Endometrial microvascular endothelial cells (primary cell): ENCODE results near the gene FCN3. TPM values are rescaled to one million over a fixed set of nuclear protein-coding genes. Genes with fewer than 3 reads are reported as not detected.

Experiments used
- in situ Hi-C: cut with HindIII; loops from 2 replicates; pipeline ENCODE4 v1.10.0; 2017; ENCODE audit warnings: low sequenced_read_pairs, low pct_unique_long_range_greater_than_20kb; ENCODE audit errors: inconsistent ontology term
- total RNA-seq: library from RNA; depleted of rRNA; stranded (reverse); fragments of >200 nt; gene quantifications from one replicate; pipeline ENCODE4 v1.2.3, GENCODE V29; 2015; ENCODE audit errors: inconsistent ontology term

Gene FCN3
- total RNA-seq, 1 donor from 2014 or later = 1.9 TPM

DNA sequence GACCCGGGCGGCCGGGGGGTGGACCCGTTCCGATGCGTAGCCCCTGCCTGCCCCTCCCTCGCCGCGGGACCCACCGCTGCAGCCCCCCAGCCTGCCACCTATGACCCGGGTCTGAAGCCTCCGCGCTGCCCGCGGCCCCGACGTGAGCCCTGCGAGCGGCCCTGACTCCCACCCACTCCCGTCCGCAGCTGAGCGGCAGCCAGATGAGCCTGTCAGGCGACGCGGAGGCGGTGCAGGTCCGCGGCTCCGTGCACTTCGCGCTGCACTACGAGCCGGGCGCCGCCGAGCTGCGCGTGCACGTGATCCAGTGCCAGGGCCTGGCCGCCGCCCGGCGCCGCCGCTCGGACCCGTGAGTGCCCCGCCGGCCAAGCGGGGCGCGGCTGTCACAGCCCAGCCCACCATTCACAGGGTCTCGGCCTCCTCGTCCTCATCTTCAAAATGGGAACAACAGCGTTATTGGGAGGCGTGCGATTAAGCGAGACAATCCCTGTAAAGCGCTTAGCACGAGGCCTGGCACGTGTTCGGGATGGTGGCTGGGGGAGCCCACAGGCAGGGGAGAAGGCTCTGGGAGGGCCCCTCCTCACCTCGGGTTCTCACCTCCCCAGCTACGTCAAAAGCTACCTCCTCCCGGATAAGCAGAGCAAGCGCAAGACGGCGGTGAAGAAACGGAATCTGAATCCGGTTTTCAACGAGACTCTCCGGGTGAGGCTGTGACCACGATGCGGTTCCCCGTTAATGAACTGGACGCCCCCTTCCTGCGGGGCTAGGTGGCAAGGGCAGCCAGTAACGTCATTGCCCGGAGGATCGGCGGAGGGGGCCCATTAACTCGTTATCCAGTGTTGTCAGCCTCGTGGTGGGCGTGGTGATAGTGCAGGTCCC lies 24.6 kb downstream of the FCN3 start:
- in situ Hi-C loops = no loop called here

- in situ Hi-C loops = no loop called here
Measured at GRCh38 chr1:27348861-27349783, 25.5 kb downstream of the FCN3 start.

GRCh38 chr1:27346991-27347624 lies 27.5 kb downstream of the FCN3 start:
- in situ Hi-C loops = no loop called here

DNA sequence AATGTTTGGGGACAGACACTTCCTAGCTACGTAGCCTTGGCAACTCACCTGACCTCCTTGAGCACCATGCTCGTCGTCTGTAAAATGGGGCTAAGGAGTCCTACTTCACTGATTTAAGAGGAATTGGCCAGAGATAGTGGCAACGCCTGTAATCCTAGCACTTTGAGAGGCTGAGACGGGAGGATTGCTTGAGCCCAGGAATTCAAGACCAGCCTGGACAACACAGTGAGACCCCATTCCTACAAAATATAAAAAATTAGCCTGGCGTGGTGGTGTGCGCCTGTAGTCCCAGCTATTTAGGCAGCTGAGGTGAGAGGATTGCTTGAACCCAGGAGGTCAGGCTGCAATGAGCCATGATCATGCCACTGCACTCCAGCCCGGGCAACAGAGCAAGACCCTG lies 28.3 kb downstream of the FCN3 start:
- in situ Hi-C loops = no loop called here

DNA sequence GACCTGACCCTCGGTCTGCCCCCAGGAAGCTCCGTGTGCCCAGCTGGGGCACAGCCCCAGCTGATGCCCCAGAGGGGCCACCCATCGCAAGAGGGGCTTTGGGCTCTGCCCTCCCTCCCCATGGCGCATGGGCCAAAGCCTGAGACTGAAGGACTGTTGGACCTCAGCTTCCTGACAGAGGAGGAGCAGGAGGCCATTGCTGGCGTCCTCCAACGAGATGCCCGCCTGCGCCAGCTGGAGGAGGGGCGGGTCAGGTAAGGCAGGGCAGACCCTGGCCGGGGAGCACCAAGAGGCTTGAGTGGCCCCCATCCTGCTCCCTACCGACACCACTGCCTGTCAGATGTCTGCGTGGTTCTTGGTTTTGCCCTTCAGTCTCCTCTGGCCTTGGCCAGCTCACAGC lies 29.4 kb downstream of the FCN3 start:
- in situ Hi-C loops = no loop called here

- in situ Hi-C loops = no loop called here
Measured at GRCh38 chr1:27343639-27344025, 31.0 kb downstream of the FCN3 start.

GRCh38 chr1:27342778-27343638 lies 31.6 kb downstream of the FCN3 start:
- in situ Hi-C loops = no loop called here

GRCh38 chr1:27342391-27342777 lies 32.2 kb downstream of the FCN3 start:
- in situ Hi-C loops = no loop called here

GRCh38 chr1:27341525-27342252 lies 32.9 kb downstream of the FCN3 start, which contains the start of gene SYTL1:
Gene SYTL1, plus strand, starts transcription at chr1:27342022. Its CDS starts 3,313 bp downstream, at chr1:27345335.
- in situ Hi-C loops = no loop called here

DNA sequence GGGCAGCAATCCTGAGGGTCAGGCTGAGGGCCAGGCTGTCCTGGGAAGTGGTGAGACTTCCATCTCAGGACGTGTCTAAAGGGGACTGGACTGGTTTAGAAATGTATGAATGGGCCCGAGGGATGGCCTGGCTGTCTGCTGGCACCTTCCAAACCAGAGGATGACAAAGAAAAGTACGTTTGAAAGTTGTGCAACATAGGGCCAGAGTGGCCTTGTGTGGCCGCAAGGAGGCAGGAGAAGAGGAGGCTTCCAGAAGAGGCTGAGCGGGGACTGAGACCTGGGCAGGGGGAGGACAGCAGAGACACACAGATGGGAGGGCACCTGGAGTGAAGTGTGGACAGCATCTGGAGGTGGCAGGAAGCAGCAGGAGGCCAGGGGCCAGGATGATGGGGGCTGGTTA lies 35.4 kb downstream of the FCN3 start:
- in situ Hi-C loops = no loop called here

DNA sequence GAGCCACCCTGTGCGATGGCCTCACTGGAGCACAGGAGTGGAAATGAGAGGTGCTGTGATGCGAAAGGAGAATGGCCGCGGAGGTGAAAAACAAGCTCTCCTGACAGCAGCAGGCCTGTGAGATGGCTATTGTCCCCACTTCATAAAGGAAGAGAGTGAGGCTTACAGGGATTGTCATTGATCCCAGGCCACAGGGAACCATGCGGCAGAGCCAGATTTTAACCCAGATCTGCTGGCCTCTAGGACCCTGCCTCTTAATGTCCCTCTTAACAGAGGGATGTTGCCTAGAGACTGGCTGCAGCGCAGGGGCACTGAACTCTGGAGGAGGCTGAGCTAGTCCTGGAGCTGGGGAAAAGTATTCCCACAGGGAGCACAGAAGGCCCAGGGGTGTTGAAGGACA lies 35.9 kb downstream of the FCN3 start:
- in situ Hi-C loops = no loop called here

DNA sequence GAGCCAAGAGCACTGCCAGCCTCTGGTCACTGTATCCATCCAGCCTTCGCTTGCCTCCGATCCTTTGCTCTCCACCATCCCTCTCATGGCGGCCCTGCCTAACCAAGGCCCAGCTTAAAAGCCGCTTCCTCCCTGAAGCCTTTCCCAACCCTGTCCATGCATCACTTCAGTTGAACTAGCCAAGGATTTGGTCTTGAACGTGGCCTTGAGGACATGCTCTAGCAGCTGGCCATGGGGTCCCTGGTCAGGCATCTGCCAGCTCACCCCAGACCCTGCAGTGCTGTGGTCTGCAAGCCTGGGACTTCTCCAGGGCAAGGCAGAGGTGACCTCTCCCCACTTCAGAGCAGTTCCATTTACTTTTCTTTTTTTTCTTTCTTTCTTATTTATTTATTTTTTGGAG lies 37.9 kb downstream of the FCN3 start:
- in situ Hi-C loops = no loop called here

DNA sequence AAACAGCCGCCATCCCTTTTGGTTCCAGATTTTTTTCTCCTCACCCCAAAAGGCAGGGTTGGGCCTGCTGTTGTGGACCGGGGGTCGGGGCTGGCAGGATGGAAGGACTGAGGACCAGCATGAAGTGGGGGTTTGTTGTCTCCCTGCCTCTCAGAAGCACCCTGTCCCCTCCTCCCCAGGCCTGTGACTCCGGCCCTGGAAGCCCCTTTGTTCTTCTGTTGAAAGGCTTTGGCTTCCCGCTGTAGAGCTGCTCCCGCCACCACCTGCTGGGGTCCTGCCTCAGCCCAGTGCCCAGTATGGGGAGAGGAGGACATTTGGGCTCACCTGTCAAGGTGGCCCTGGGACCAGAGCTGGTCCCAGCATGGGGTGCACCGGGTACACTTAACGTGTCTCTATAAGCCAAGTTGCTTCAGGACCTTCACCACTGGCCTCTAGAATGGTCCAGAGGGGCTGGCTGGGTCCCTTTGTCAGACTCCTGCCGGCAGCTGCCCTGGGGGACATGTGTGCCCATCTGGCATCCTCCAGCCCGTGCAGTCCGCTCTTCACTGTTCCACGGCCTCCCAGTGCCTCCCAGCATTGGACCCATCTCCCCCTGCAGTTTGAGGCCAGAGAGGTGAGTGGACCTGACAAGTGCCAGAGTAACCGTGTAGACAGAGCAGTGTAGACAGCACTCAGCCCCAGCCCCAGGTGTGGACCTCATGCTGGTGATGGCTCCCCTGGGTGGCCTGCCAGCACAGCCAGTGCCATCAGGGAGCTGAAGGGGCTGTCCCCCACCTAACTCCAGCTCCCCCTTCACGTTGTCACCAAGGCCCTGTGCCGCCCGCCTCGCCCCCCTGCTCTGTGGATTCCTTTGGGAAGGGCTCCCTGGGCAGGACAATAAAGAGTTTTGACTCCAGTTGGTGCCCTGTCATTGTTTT lies 38.9 kb downstream of the FCN3 start:
- in situ Hi-C loops = no loop called here

GRCh38 chr1:27333717-27334279 lies 40.8 kb downstream of the FCN3 start:
- in situ Hi-C loops = no loop called here

- in situ Hi-C loops = no loop called here
Measured at GRCh38 chr1:27332536-27333281, 41.9 kb downstream of the FCN3 start.

DNA sequence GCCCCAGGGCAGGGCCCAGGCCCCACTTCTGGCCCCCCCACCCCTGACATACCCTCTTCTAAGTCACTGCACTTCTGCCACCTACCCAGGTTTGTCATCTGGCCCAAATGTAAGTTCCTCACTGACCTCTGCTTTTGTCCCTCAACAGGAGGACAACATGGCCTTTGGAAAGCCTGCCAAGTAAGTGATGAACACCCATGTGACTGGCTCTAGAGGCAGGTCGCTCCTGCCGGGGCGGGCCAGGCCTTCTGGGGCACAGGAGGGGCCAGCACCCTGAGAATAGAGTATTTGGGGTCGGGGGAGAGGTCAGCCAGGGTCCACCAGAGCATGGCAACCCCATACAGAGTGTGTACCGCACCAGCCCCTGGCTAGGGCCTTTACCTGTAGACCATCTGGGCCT lies 42.7 kb downstream of the FCN3 start:
- in situ Hi-C loops = no loop called here
